Medulla oblongata (tissue), 1 donor: Measurements from ENCODE around the gene RASGRP2.

ENCODE experiments used
- DNase-seq: peaks from one replicate; pipeline ENCODE4 v3.0.0-alpha.2; 2015; ENCODE audit errors: extremely low spot score

Gene RASGRP2

GRCh38 chr11:64741375-64742086, 2.4 kb downstream of the RASGRP2 start:
- DNase-seq: no peak

GRCh38 chr11:64739871-64740270, 4.1 kb downstream of the RASGRP2 start:
- no peak for DNase-seq

DNA sequence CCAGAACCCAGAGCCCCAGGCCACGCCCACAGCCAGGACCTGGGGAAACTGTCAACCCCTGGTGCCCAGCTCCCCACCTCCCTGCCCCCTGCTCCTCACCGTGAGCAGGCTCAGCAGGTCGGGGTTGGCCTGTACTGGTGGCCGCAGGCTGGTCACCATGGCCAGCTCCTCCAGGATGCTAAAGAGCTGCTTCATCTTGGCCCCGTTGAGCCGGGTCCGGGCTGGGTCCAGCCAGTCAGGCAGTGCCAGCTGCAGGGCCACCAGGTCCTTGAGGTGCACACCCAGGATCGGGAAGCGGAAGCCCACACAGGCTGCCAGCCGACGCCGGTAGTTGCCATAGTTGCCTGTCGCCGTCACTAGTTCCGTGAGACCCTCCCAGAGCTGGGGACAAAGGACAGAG, 7.3 kb downstream of the RASGRP2 start:
- no peak for DNase-seq

DNA sequence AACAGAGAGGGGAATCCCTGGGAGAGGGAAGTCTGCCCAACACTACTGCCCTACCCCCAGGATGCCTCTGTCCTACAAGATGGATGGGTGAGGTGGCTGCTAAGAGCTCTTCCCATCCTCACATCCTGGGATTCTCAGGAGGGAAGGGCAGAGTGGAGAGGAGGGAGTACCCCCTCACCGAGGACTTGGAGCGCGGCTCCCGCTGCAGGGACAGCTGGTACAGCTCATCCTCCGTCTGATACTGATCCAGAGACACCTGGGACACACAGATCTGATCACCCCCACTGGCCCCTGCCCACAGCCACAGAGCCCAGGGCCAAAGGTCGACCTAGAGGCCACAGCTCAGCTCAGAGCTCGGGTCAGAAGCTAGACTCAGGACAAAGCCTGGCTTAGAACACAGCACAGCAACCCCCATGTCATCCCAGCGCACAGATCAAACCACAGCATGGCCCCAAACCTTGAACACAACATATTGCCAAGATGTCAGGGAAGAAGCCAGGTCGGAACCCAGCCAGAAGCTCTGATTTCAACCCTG, 8.2 kb downstream of the RASGRP2 start:
- DNase-seq: no peak

DNA sequence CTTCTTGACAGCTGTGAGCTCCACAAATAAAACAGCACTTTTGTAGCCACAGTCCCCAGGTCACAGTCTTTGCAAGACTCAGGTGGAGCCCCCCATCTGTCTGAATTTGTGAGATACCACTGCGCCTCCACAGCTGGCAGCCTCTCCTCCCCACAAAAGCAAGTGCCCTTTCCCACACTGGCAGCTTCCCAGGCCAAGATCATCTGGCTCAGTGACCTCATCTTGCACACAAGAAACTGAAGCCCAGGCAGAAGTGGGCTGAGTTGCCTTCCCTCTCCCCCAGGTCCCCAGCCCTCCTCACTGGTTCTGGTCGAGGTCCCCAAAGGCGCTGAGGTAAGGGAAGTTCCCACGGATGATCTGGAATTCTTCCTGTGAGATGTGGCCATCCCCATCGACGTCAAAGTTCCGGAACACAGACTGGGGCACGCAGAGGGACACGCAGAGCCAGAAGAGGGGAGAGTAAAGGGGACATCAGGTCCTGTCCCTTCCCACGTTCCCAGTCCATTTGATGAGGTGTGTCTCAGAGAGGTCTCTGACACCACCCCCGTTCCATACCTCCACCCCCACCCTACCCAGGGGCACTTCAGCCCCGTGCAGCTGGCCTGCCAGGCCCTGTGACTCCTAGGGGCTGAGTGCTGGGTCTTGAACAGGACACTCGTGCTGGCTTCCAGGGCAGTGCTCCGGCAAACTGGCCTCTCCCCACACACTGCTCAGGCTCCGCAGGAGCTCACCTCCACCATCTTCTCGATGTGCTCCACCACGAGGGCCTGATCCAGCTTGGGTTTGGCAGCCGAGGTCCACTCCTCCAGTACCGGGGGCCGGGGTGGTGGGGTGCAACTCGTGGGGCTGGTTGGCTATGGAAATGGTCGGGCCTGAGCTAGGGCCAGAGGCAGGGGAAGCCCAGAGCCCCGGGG, 8.9 kb downstream of the RASGRP2 start:
- DNase-seq: no peak

- no peak for DNase-seq
Observed at GRCh38 chr11:64731601-64732000, 12.3 kb downstream of the RASGRP2 start.

DNA sequence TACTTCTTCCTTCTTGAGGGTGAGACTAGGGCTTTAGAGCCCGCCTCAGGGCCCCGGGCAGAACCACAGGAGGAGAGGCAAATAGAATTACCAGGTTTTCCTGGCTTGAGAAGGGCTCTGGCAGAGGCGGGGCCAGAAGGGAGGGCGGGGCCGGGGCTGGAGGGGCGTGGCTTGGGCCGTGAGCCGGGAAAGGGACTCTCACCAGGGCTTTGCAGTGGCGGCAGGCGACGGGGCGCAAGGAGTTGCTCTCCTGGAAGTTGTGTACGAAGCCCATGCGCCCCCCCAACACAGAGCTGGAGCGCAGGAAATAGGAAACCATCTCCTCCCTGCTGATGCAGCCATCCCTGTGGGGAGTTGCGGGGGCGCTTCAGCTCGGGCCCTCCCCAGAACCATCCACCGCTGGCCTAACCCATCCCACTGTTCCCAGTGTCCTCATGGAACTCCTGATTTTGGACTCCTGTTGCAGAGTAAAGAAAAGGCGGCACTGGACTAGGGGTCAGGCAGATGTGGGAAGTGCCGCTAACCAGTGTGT, 14.0 kb downstream of the RASGRP2 start:
- no peak for DNase-seq

GRCh38 chr11:64728757-64729365, 15.1 kb downstream of the RASGRP2 start:
- DNase-seq: no peak

DNA sequence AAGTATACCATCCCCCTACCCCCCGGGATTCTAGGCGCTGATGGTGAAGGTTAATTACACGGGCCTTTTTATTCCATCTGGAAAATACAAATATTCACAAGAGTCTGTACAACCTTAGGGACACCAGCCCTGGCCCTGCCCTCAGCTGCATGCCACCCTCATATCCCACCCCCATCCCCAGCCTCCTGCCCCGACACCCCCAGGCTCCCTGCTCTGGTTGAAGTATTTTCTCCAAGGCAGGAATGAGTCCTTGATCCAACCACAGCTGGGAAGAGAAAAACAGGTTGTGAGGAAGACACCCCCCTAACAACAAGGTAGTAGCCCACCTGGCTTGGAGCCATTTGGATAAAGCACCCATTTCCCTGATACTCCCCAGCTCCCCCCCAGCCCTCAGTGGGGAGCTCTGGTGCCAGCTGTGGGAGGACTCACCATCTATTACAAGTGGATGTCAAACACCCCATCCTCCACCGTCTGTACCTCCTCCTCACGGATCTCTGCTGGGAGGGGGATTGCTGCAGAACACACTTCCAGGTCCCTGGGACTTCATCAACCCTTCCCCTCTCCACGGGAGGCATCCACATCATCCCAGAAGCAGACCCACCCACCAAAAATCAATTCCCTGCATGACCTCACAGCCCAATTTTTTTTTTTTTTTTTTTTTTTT, 16.9 kb downstream of the RASGRP2 start:
- no peak for DNase-seq

- no peak for DNase-seq
Observed at GRCh38 chr11:64726211-64726641, 17.7 kb downstream of the RASGRP2 start.

DNA sequence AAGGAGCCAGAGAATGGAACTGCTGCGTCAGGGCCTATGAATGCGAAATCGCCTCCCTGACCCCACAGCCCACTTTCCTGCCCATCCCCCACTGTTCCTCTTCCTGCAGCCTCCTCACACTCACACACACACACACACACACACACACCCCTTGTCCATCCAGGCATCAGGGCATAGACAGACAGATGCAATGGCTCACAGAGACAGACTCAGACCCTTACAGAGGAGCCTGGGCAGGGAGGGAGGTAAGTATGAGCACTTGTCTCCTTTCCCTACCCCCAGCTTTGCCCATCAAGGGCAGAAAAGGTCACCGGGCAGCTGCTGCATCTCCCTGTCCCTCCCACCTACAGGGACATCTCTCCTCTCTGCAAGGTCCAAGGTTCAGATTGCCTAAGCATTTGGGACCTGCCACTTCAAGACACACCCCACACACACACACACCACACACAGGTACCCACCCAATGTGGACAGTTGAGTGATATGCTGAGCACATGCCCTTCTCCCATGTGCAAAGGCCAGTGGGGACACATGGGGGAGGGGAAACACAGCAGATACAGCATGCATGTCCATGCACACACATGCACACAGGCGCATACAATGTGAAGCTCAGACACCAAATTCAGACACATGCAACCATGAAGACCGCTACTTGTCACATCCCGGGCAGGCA, 18.9 kb downstream of the RASGRP2 start:
- no peak for DNase-seq

- no peak for DNase-seq
Observed at GRCh38 chr11:64723907-64724862, 19.8 kb downstream of the RASGRP2 start.

- DNase-seq: peak; percentile 96
Observed at GRCh38 chr11:64723117-64723906, 20.6 kb downstream of the RASGRP2 start, which contains the start of gene NRXN2. Gene NRXN2 (minus strand): TSS chr11:64723197. CDS start chr11:64713699, 9,498 bp downstream.

GRCh38 chr11:64722141-64723065, 21.5 kb downstream of the RASGRP2 start:
- DNase-seq: no peak

- DNase-seq: no peak
Observed at GRCh38 chr11:64721359-64721699, 22.6 kb downstream of the RASGRP2 start.

DNA sequence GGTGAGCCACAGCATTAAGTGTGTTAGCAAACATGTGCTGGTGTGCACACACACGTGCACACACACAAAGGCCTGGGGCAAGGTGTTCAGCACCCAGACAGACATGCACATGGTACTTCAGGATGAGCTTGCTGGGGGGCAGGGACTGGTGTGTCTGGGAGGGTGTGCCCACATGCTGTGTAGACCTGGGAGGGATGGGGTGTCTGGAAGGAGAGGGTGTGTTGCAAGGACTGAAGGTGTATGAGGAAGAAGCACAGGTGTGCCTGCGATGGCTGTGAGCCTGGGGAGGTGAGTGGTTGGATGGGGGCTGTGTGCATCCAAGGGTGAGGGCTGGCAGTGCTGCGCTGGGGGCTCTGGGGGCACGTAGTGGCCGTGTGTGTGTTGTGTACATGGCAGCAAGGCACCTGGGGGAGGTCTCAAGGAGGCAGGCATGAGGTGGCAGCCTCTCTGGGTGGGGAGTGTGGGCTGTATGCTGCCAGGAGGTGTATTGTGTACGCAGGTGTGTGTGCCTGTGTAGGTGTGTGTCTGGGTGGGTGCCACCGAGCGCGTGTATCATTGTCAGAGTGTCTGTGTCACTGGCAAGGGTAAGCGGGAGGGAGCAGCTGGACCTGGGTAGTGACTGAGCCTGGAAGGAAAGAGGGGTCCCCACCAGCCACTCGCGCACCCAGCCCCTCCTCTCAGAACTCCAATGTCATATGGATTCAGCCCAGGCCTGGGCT, 23.1 kb downstream of the RASGRP2 start:
- no peak for DNase-seq

DNA sequence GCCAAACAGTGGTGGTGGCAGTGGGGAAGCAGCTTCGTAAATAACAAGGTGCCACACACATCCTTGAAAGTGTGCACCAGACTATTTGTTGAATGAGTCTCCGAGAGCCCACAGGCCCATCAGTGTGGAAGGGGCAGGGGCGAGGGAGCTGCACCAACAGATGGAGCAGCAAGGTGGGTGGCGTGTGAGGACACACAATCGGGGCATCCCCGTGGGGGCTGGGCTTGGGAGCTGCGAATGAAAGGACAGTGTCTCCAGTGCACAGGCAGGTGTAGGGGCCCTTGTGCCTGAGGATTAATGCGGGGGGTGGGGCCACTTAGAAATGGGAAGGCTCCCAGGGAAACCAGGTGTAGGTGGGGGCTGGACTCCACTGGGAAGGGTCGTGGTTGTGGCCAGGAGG, 23.8 kb downstream of the RASGRP2 start:
- DNase-seq: no peak
